T1000 (cell line): Measurements from ENCODE around the gene MARCHF5.
"Not testable (repeated sequence)": the region's sequence is repeated elsewhere in the genome, so short reads cannot be mapped to it uniquely, and the experiment has no call there.

Experiments
- DNase-seq: peaks from one replicate; lab custom pipeline; 2025; ENCODE audit warnings: mixed read lengths; lab: John Stamatoyannopoulos, UW

Gene MARCHF5

DNA sequence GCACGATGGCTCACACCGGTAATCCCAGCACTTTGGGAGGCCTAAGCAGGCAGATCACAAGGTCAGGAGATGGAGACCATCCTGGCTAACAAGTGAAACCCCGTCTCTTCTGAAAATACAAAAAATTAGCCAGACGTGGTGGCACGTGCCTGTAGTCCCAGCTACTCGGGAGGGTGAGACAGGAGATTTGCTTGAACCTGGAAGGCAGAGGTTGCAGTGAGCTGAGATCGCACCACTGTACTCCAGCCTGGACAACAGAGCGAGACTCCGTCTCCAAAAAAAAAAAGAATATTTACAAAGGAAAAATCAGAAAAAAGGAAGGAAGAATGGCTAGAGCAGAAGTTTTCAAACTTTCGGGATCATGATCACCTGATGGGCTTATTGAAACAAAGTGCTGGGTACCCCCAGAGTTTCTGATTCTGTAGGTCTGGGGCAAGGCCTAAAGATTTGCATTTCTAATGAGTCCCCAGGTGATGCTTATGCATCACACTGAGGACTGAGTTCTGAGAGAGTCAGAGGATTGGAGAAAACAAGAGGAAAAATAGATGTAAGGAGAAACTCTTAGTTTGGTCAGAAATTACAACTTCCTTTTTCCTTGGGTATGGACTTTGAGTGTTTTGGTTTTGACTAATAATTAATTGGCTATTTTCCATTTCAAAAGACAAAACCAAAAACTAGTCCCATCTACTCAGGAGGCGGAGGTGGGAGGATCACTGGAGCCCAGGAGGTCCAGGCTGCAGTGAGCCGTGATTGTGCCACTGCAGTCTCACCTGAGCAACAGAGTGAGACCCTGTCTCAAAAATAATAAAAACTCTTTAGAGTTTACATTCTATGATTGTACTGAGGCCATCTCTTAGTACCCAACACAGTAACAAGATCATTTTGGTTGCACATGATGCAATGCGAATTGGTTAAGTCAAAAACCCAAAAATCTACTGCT, 14.4 kb downstream of the MARCHF5 start:
- DNase-seq: no peak

DNA sequence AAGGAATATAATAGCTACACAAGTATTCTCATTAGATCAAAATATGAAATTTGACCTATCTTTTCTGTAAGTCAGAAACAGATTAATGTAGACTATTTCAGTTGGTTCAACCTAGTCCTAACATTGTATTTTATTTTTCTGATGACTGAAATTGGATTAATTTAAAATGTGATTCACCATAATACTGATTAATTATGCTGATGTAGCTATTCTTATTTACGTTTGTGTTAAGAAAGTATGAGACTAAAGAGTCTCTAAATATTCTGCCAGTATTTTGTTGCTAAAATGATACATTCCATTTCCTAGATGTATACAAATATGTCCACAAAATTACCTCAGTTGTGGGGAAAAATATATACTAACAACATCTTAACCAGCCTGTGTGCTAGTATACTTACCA, 18.3 kb downstream of the MARCHF5 start:
- DNase-seq: no peak

DNA sequence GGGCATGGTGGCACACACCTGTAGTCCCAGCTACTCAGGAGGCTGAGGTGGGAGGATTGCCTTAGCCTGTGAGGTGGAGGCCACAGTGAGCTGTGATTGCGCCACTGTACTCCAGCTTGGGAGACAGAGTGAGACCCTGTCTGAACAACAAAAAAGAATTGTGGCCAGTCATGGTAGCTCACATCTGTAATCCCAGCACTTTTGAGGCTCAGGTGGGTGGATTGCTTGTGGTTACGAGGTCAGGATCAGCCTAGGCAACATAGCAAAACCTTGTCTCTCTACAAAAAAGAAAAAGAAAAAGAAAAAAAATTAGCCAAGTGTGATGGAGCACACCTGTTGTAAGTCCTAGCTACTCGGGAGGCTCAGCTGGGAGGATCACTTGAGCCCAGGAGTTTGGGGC, 22.8 kb downstream of the MARCHF5 start:
- no peak for DNase-seq

DNA sequence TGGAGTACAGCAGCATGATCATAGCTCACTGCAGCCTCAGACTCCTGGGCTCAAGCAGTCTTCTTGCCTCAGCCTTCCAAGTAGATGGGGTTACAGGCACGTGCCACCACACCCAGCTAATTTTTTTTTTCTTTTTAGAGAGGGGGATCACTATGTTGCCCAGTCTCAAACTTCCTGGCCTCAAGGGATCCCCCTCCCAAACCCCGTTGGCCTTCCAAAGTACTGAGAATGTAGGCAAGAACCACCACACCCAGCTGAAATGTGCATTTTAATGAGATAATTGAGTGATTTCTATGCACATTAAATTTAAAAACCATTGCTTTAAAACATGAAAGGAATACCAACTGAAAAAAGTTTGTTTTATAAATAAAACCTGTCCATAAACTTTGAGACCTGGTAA, 25.6 kb downstream of the MARCHF5 start:
- no peak for DNase-seq

DNA sequence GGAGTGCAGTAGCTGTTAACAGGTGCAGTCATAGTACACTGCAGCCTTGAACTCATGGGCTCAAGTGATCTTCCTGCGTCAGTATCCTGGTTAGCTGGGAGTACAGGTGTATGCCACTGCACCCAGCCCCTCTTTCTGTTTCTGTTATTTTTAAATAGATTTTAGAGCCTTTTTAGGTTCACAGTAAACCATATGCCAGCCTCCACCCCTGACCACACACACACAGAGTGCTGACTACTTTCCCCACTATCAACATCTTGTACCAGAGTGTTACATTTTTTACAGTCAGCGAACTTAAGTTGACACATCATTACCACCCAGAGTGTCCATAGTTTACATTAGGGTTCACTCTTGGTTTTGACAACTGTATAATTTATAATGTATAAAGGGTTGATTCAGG, 32.1 kb downstream of the MARCHF5 start:
- no peak for DNase-seq

DNA sequence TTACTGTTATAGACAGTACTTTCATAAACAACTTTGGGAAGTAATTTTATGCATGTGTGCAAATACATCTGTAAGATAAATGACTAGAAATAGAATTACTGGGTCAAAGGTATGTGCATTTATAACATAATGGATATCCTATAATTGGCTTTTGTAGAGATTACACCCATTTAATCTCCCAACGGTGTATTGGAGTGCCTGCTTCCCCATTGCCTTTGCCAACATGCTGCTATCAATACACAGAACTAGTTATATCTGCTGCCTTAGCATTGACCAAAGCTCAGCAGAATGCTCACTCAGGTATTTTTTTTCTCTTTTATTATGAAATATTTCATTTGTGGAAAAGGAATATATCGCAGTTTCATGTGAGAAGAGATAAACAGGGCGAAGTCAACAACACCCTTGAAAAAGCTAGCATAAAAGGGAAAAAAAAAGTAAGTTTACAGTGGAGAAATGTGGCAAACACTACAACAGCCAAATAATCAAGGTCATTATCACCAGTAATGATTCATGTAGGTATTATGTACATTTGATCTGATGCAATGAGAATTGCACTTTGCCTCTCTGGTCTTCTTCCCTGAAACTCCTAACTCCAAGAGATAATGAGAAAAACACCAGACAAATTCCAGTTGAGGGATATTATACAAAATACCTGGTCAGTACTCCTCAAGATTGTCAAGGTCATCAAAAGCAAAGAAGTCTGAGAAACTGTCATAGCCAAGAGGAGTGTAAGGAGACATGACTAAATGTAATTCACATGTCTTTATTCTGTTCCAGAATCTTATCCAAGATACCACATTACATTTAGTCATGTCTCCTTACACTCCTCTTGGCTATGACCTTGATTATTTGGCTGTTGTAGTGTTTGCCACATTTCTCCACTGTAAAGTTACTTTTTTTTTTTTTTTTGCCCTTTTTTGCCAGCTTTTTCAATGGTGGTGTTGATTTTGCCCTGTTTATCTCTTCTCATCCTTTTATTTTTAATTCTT, 36.8 kb downstream of the MARCHF5 start:
- no peak for DNase-seq

DNA sequence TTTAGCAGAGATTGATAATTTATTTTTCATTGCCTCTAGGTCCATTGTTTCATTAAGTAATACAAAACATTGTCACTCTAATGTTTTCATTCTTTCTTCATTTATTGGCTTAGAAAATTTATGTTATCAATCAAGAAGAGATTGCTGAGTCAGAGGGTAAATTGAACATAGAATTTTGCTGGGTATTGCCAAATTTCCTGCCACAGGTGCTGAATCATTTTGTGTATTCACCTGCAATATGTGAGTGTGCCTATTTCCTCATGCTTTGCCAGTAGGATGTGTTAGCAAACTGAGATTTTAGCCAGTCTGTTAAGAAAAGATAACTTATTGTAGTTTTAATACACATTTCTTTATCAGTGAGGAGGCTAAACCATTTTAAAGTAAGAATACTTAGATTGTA, 38.0 kb downstream of the MARCHF5 start:
- DNase-seq: no peak

DNA sequence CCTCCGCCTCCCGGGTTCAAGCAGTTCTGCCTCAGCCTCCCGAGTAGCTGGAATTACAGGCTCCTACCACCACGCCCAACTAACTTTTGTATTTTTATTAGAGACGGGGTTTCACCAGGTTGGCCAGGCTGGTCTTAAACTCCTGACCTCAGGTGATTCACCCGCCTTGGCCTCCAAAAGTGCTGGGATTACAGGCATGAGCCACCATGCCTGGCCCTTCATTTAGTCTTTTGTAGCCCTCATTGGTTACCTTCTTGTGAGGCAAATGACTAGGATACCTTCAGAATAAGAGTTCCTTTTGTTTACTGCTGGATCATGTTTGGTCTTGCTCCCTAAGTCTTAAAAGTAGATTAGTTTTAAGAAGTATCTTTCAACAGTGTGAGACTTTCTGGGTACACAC, 39.0 kb downstream of the MARCHF5 start:
- not testable (repeated sequence) for DNase-seq

DNA sequence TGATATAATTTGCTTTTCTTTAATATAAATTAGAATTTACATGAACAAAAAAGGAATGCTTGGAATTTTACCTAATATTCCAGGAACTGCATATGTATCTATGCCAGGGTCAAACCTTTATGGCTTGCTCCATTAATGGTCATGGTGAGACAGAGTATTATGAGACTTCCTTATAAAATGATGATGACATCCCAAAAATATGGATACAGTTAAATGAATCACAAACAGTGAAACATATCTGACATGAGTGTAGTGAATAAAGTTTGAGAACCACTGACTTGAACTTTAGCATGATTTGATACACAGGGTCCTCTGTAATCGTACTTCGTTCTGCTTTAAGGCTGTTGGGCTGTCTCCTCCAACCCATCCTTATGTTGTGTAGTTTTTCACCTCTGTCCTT, 51.8 kb downstream of the MARCHF5 start:
- no peak for DNase-seq

DNA sequence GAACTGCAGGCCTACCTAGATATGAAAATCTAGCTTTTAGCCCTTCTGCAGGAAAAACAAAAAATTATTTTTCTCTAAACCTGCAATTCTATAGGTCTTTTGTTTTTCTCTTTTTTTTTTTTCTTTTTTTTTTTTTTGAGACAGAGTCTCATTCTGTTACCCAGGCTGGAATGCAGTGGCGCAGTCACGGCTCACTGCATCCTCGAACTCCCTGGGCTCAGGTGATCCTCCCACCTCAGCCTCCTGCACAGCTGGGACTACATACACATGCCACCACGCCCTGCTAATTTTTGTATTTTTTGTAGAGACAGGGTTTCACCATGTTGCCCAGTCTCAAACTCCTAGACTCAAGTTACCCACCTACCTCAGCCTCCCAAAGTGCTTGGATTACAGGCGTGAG, 54.6 kb downstream of the MARCHF5 start:
- not testable (repeated sequence) for DNase-seq

DNA sequence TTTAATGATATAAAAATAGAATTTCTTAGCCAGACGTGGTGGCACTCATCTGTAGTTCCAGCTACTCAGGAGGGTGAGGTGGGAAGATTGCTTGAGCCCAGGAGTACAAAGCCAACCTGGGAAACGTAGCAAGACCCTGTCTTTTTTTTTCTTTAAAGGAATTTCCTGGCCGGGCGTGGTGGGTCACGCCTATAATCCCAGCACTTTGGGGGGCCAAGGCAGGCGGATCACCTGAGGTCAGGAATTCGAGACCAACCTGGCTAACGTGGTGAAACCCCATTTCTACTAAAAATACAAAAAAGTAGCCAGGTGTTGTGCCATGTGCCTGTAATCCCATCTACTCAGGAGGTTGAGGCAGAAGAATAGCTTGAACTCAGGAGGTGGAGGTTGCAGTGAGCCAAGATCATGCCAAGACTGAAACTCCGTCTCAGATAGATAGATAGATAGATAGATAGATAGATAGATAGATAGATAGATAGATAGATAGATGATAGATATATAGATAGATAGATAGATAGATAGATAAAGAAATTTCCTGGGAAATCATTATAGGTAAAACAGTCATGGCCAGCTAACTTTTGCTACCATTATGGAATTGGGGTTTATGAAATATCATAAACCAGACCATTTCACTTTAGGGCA, 56.2 kb downstream of the MARCHF5 start:
- not testable (repeated sequence) for DNase-seq

DNA sequence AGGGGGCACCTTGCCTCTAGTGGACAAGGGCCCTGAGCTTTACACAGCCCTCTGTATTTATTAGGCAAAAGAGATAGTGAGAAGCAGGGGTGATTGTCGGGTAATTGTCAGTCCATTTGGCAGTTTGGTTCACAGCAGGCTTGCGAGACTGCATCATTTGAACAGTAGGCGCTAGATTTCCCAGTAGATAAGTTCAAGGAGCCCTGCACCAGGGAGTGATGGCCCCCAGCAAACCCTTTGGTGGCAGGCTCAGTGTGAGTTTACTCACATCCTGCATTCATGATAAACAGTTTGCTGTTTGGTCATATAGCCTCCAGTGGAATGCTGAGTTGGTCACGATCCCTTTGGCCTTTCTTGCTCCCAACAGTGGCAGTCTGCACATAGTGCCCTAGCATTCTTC, 59.4 kb downstream of the MARCHF5 start:
- no peak for DNase-seq

DNA sequence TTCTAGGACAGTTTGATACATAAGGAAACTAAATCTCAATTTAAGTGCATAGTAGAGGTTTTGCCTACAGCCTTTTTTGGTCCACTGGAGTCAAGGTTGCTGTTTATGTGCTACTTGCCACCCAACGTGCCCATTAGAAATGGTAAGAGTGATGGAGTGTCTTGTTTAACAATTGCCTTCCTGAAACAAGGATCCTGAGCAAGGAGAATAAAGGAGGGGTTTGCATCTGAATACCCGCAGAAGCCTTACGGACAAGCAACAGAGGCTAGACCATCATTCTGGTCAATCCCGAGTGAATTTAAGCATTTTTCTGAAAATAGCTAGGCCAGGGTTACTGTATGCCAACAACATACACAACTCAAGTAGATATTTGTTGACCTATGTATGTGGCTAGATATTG, 63.6 kb downstream of the MARCHF5 start:
- no peak for DNase-seq

DNA sequence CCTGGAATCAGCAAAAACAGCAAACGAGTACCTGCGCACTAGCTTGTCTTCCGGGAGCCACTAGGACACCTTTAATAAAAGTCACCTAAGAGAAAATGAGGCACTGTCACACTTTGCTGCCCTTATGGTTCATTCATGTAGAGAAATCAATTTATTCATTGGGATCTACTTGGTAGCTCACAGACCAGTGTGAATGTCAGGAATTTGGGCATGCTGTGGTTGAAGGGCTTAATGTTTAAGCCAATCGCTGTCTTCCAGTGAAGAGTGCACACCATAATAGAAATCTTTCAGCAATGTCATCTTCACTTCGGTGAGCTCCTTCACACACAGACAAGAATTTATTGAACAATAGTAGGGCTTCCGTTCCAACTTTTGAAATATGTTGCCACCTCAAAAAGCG, 65.1 kb downstream of the MARCHF5 start:
- no peak for DNase-seq

DNA sequence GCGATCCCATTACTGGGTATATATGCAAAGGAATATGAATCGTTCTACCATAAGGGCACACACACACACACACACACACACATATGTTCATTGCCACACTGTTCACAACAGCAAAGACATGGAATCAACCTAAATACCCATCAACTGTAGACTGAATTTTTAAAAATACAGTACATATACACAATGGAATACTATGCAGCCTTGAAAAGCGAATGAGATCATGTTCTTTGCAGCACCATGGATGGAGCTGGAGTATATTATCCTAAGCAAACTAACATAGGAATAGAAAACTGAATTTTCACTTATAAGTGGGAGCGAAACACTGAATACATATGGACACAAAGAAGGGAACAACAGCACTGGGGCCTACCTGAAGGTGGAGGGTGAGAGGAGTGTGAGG, 72.5 kb downstream of the MARCHF5 start:
- DNase-seq: no peak

DNA sequence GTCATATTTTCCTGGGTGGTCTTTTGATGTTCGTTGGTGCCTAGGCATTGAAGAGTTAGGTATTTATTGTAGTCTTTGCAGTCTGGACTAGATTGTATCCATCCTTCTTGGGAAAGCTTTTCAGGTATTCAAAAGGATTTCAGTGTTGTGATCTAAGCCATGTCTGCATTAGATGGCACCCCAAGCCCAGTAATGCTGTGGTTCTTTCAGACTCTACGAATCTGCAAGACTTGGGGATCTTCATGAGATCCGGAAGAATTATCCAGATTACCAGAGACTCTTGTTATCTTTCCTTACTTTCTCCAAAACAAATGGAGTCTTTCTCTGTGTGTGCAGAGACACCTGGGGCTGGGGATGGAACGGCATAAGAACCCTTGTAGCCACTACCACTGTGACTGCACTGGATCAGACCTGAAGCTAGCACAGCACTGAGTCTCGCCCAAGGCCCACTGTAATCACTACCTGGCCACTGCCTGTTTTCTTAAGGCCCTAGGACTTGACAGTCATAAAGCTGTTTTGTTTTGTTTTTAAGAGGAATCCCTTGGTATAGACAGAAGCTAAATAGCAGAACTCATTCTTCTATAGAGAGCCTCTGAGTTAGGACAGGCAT, 75.5 kb downstream of the MARCHF5 start:
- DNase-seq: no peak

DNA sequence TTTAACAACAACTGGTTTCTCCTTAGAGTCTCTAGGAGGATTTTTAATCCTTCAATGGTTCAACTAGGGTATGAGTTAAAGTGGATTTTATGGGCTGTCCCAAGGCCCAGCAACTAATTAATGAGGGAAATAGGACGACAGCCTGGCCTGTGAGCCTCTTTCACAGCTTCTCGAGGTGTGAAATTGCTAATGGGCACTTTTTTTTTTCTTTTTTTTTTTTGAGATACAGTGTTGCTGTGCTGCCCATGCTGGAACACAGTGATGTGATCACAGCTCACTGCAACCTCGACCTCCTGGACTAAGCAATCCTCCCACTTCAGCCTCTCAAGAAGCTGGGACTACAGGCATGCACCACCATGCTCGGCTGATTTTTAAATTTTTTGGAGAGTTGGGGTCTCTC, 87.0 kb downstream of the MARCHF5 start:
- DNase-seq: no peak

DNA sequence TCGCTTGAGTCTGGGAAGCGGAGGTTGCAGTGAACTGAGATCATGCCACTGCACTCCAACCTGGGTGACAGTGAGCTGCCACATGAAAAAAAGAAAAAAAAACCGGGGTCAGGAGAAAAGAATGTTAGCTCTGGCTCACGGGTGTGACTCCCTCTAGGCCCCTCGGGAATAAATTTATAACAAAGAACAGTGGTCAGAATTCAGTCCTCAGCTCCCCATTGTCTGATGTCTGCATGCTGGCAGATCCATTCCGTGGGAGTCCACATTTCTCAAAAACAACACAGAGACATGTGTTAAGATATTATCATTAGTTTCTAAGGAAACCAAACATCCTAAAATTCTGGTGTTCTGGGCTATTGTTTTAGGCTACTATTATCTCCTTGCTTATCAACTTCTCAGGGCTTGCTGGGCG, 90.6 kb downstream of the MARCHF5 start:
- DNase-seq: no peak

DNA sequence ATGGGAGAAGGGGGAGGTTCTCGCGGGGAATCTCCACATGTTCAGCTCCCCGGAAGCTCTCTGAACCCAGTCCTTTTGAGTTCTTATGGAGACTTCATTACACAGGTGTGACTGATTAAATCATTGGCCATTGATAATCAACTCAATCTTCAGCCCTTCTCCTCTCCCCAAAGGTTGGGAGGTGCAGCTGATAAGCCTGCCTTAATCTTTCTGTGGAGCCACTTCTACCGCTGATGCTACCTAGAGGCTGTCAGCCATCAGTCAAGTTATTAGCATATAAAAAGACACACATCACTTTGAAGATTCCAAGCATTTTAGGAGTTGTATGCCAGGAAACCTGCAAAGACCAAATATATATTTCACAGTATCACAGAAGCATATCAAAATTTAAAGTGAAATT, 91.7 kb downstream of the MARCHF5 start:
- no peak for DNase-seq

DNA sequence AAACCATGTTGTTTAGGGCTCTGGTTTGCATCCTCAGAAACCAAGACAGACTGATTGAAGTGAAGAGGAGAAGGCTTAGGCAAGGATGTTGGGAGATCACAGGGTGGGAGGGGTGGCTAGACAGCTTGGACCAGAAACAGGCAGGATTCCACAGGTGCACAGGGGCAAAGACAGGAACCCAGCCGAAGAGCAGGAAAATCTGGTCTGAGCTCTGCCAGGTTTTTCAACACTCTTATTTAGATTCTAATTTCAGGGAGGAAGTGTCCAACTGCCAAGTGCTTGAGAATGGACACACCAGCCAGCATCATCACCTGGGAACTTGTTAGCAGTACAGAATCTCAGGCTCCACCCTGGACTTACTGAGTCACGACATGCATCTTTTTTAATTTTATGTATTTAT, 93.8 kb downstream of the MARCHF5 start:
- DNase-seq: no peak

DNA sequence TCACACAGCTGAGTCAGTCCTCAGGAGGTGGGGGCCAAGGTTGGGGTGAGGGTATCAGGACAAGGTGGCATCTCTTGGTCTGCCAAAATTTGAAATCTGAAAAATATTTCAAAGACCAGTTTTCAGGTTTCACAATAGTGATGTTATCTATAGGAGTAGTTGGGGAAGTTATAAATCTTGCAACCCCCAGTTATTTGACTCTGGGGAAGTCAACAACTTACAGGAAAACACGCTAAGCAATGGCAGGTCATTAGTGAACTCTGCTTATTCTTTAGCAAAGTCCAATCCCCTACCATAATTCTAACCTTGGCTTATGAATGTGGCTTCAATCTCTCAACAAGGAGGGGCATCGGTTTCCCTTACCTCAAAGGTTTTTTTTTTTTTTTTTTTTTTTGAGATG, 94.9 kb downstream of the MARCHF5 start:
- no peak for DNase-seq
